CD14-positive monocyte (primary cell): ENCODE results near the gene MAP2K5. TPM values are rescaled to one million over a fixed set of nuclear protein-coding genes. Genes with fewer than 3 reads are reported as not detected.

Source experiments
- DNase-seq, 3 donors: peaks; one replicate each; pipeline ENCODE4 v3.0.0-alpha.2; 2011 to 2022
- H2AFZ ChIP-seq: 2 replicates; pipeline ENCODE4 v1.6.0; 2012; ENCODE audit warnings: mild to moderate bottlenecking, low read depth, low read length, inconsistent platforms; ENCODE audit not compliant: insufficient read depth, poor library complexity, severe bottlenecking
- H3K27ac ChIP-seq, 2 donors: 1 replicate in 1 of 2; 2 replicates in 1 of 2; pipeline ENCODE4 v1.5.1; 2012 to 2013; ENCODE audit warnings: low read length in 2 of 2, control low read depth in 1 of 2, inconsistent platforms in 1 of 2, low read depth in 1 of 2, mild to moderate bottlenecking in 1 of 2
- H3K27me3 ChIP-seq, 2 donors: one replicate each; pipeline versions ENCODE4 v1.6.0 to v1.6.1; 2011 to 2013; ENCODE audit warnings: low read length in 2 of 2; ENCODE audit not compliant: control insufficient read depth in 2 of 2, insufficient read depth in 2 of 2
- H3K36me3 ChIP-seq, 2 donors: replicated peaks in 1 of 2; 1 replicate in 1 of 2; 2 replicates in 1 of 2; pipeline versions ENCODE4 v1.5.1 to v1.6.1; 2012 to 2013; ENCODE audit warnings: low read length in 2 of 2, control low read depth in 1 of 2, inconsistent platforms in 1 of 2, mild to moderate bottlenecking in 1 of 2; ENCODE audit not compliant: insufficient read depth in 2 of 2, control insufficient read depth in 1 of 2
- H3K4me1 ChIP-seq, 2 donors: 1 replicate in 1 of 2; 2 replicates in 1 of 2; pipeline versions ENCODE4 v1.5.1 to v1.6.1; 2012 to 2013; ENCODE audit warnings: low read length in 2 of 2, control low read depth in 1 of 2, inconsistent platforms in 1 of 2, mild to moderate bottlenecking in 1 of 2, moderate library complexity in 1 of 2; ENCODE audit not compliant: insufficient read depth in 2 of 2, control insufficient read depth in 1 of 2
- H3K4me2 ChIP-seq: replicated peaks from 2 replicates; pipeline ENCODE3; 2012; ENCODE audit warnings: low read length, moderate library complexity, mild to moderate bottlenecking; ENCODE audit not compliant: poor library complexity, severe bottlenecking; ENCODE audit errors: extremely low read depth
- H3K4me3 ChIP-seq, 3 experiments: fragments of 200-600 bp in 1 of 3; sonication (generic) in 1 of 3; replicated peaks in 1 of 3; 1 replicate in 2 of 3; 2 replicates in 1 of 3; pipeline ENCODE4 v1.5.1; 2011 to 2013; ENCODE audit warnings: low read length in 3 of 3, mild to moderate bottlenecking in 3 of 3, control low read depth in 2 of 3, low read depth in 2 of 3, inconsistent platforms in 1 of 3, moderate library complexity in 1 of 3
- H3K79me2 ChIP-seq: 2 replicates; pipeline ENCODE4 v1.6.0; 2012; ENCODE audit warnings: mild to moderate bottlenecking, control low read depth, inconsistent platforms, low read length, moderate library complexity; ENCODE audit not compliant: insufficient read depth
- H3K9ac ChIP-seq: 2 replicates; pipeline ENCODE4 v1.6.0; 2017; ENCODE audit warnings: low read length, mild to moderate bottlenecking; ENCODE audit not compliant: insufficient read depth, poor library complexity, severe bottlenecking
- H3K9me3 ChIP-seq, 2 donors: replicated peaks in 1 of 2; 1 replicate in 1 of 2; 2 replicates in 1 of 2; pipeline versions ENCODE4 v1.5.1 to v1.6.1; 2012 to 2013; ENCODE audit warnings: low read length in 2 of 2, control low read depth in 1 of 2; ENCODE audit not compliant: control insufficient read depth in 1 of 2, insufficient read depth in 1 of 2
- H4K20me1 ChIP-seq: 2 replicates; pipeline ENCODE4 v1.6.0; 2012; ENCODE audit warnings: mild to moderate bottlenecking, low read length, control low read depth, moderate library complexity; ENCODE audit not compliant: insufficient read depth
- H3K27ac Mint-ChIP-seq, 7 donors: one replicate each; pipeline ENCODE4 v1.8.0; 2020; ENCODE audit warnings: mild to moderate bottlenecking in 7 of 7, mixed read lengths in 7 of 7, moderate library complexity in 6 of 7, inconsistent platforms in 2 of 7
- H3K27me3 Mint-ChIP-seq, 3 donors: one replicate each; pipeline ENCODE4 v1.8.0; 2021 to 2022; ENCODE audit warnings: low read depth in 3 of 3, mild to moderate bottlenecking in 3 of 3, mixed read lengths in 3 of 3, moderate library complexity in 3 of 3, inconsistent platforms in 1 of 3
- H3K36me3 Mint-ChIP-seq, 2 donors: one replicate each; pipeline ENCODE4 v1.8.0; 2020; ENCODE audit warnings: mixed read lengths in 2 of 2, inconsistent platforms in 1 of 2, mild to moderate bottlenecking in 1 of 2
- H3K4me1 Mint-ChIP-seq: one replicate; pipeline ENCODE4 v1.8.0; 2020; ENCODE audit warnings: mild to moderate bottlenecking, mixed read lengths
- H3K4me3 Mint-ChIP-seq, 2 donors: one replicate each; pipeline ENCODE4 v1.8.0; 2020; ENCODE audit warnings: mild to moderate bottlenecking in 2 of 2, mixed read lengths in 2 of 2, moderate library complexity in 1 of 2
- H3K9me3 Mint-ChIP-seq, 7 donors: one replicate each; pipeline ENCODE4 v1.8.0; 2020 to 2022; ENCODE audit warnings: mixed read lengths in 7 of 7, mild to moderate bottlenecking in 6 of 7, moderate library complexity in 6 of 7, inconsistent platforms in 2 of 7
- CTCF ChIP-seq: fragments of 200-600 bp; IDR thresholded peaks from one replicate; pipeline ENCODE4 v1.8.0; 2022; ENCODE audit warnings: antibody characterized with exemption, mild to moderate bottlenecking
- WGBS: methylation state at CpG from one replicate; pipeline ENCODE4 v1.1.5; 2013; ENCODE audit warnings: missing lambda C conversion rate; ENCODE audit not compliant: insufficient coverage; 5-methylcytosine and 5-hydroxymethylcytosine counted together
- intact Hi-C, 2 donors: fragments of 100-400 bp; cut with micrococcal nuclease; formaldehyde crosslinking; loops; one replicate each; pipeline versions ENCODE4 v1.15.0 to v1.15.1; 2023
- polyA plus RNA-seq, 3 donors: library from polyadenylated mRNA; depleted of rRNA in 1 of 3; unstranded in 2 of 3; stranded (reverse) in 1 of 3; fragments of 300-500 nt in 2 of 3; fragments of >200 nt in 1 of 3; fragmentation: Illumina TruSeq in 2 of 3; gene quantifications; 1 replicate in 2 of 3; 2 replicates in 1 of 3; pipeline ENCODE4 v1.2.3, GENCODE V29; 2012 to 2021

The MAP2K5 gene
- polyA plus RNA-seq, 3 donors = 10.2 to 11.3 (median 10.6) TPM

- peaks cover 0 to 2% (median 0%) of the 10 kb centered on the region in 3 donors for H3K27me3 Mint-ChIP-seq
- H2AFZ ChIP-seq = no peak overlapping the region
- no peaks in the 10 kb centered on the region for H3K79me2 ChIP-seq
- H3K27ac ChIP-seq = no peak overlapping the region
- peaks cover 8 to 37% of the 10 kb centered on the region in 2 donors for H3K36me3 ChIP-seq
- no peaks in the 10 kb centered on the region for H3K27me3 ChIP-seq
- WGBS = no CpG with 5 or more reads among the region's 2 CpGs
- intact Hi-C loops = no loop called here
- DNase-seq = no peak
- no peak overlapping the region for H3K4me3 ChIP-seq
- no peaks in the 10 kb centered on the region for H3K4me1 ChIP-seq
- peaks cover 38 to 45% of the 10 kb centered on the region in 2 donors for H3K36me3 Mint-ChIP-seq
- H3K9ac ChIP-seq = no peak overlapping the region
- no peak overlapping the region for H3K4me3 Mint-ChIP-seq
- H3K27ac Mint-ChIP-seq = no peak overlapping the region
- no peaks in the 10 kb centered on the region for H3K9me3 ChIP-seq
- H4K20me1 ChIP-seq = no peaks in the 10 kb centered on the region
- H3K9me3 Mint-ChIP-seq = peaks cover 0 to 2% (median 0%) of the 10 kb centered on the region in 7 donors
- no peak overlapping the region for H3K4me2 ChIP-seq
- no peak for TF ChIP-seq CTCF
- H3K4me1 Mint-ChIP-seq = no peaks in the 10 kb centered on the region
Observed at GRCh38 chr15:67707520-67708283, 165.2 kb downstream of the MAP2K5 start.

GRCh38 chr15:67708500-67708899 is 166.0 kb downstream of the MAP2K5 start:
- peaks cover 39 to 41% of the 10 kb centered on the region in 2 donors for H3K36me3 Mint-ChIP-seq
- Histone ChIP-seq H3K4me1 (no peaks in the 10 kb centered on the region), H3K27me3 (no peaks in the 10 kb centered on the region), H3K4me2 (no peak overlapping the region), H2AFZ (no peak overlapping the region), H3K9ac (no peak overlapping the region), H3K27ac (no peak overlapping the region), H4K20me1 (no peaks in the 10 kb centered on the region), H3K9me3 (no peaks in the 10 kb centered on the region), H3K4me3 (no peak overlapping the region), H3K36me3 (peaks cover 8 to 32% of the 10 kb centered on the region in 2 donors), H3K79me2 (no peaks in the 10 kb centered on the region)
- H3K27ac Mint-ChIP-seq = no peak overlapping the region
- TF ChIP-seq CTCF = no peak
- intact Hi-C loops = no loop called here
- WGBS = 91% methylated on average over 2 of the region's 4 CpGs
- peaks cover 0 to 2% (median 0%) of the 10 kb centered on the region in 7 donors for H3K9me3 Mint-ChIP-seq
- no peaks in the 10 kb centered on the region for H3K4me1 Mint-ChIP-seq
- H3K27me3 Mint-ChIP-seq = peaks cover 0 to 2% (median 0%) of the 10 kb centered on the region in 3 donors
- DNase-seq = no peak
- no peak overlapping the region for H3K4me3 Mint-ChIP-seq
